ENCODE results near the gene NSRP1. TPM values are rescaled to one million over a fixed set of nuclear protein-coding genes. Genes with fewer than 3 reads are reported as not detected.
A peak's percentile ranks its signal among the peaks of the same experiment; 100 is the strongest.

The NSRP1 gene, protein sequence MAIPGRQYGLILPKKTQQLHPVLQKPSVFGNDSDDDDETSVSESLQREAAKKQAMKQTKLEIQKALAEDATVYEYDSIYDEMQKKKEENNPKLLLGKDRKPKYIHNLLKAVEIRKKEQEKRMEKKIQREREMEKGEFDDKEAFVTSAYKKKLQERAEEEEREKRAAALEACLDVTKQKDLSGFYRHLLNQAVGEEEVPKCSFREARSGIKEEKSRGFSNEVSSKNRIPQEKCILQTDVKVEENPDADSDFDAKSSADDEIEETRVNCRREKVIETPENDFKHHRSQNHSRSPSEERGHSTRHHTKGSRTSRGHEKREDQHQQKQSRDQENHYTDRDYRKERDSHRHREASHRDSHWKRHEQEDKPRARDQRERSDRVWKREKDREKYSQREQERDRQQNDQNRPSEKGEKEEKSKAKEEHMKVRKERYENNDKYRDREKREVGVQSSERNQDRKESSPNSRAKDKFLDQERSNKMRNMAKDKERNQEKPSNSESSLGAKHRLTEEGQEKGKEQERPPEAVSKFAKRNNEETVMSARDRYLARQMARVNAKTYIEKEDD
- 10 to 100 TPM; 18.7 to 33.5 (median 22.8) TPM for total RNA-seq

DNA sequence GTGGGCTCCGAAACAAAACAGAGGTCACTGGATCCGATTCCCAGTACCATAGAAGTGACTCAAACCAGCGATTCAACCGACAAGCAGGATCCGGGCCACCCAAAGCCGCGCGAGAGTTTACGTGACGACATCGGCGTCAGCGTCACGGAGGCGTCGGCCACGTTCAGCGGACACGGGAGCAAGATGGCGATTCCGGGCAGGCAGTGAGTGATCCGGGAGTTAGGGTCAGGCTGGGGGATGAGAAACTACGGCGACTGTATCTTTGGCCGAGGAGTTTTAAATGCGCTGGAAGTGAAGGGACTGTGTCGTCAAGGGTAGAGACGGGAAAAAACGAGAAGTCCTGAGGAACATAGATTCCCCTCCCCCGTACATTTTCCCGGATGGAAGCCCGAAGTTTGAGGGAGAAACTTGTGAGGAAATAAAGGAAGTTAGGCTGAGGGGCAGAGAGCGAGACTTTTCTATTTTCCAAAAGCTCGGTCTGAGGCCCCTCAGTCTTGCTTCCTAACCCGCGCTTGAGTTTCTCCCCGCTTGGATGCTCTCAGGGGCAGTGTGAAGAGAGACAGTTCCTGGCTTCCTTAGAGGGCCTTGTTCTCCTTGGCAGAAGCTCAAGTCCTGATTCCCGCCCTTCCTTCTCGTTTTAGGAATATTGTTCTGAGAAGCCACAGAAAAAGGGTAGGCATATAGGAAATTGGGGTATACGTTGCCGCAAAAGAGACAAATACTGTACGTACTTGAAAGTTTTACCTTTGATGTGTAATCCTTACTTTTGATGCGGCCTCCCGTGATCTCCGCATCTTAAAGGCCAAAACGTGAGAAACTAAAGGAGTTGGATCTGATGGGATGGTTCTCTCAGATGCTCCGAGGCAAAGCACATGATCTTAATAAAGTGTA is at the start of gene NSRP1:
NSRP1 (plus strand) TSS at position 156 of the 891 bp plus-strand sequence; CDS start at position 184, 28 bp downstream.
- Histone ChIP-seq H3K4me1 (peaks cover 35% of the 10 kb centered on the region), H3K36me3 (peaks cover 9% of the 10 kb centered on the region), H3K27me3 (no peaks in the 10 kb centered on the region), H3K27ac (peak within 1 kb of the TSS; percentile 98), H3K4me3 (peak within 1 kb of the TSS; percentile 75), H3K9me3 (no peaks in the 10 kb centered on the region)
- peak; percentile 94 to 97 (median 95) for TF ChIP-seq POLR2AphosphoS5 (IDR thresholded peaks at IDR 0.05)
- TF ChIP-seq CTCF (IDR thresholded peaks at IDR 0.05), result no peak
- TF ChIP-seq EP300 (IDR thresholded peaks at IDR 0.05), result no peak
- TF ChIP-seq POLR2A (IDR thresholded peaks at IDR 0.05), result peak; percentile 96 to 97
- peak; percentile 98 for DNase-seq (ENCODE audit: low spot score in 2 of 2)
- under 1% methylated on average over 32 of the region's 47 CpGs for whole genome bisulfite sequencing

DNA sequence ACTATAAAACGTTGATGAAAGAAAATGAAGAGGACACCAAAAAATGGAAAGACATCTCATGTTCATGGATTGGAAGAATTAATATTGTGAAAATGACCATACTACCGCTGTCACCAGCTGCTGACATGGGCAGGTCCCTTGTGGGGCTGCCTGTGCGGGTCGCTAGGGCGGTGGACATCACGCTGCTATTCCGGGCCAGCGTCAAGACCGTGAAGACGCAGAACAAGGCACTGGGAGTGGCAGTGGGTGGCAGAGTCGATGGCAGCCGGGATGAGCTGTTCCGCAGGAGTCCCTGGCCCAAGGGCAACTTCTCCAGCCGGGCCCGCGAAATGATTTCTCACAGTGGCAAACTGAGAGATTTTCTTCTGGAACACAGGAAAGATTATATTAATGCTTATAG is 48.2 kb upstream of the NSRP1 start:
- Histone ChIP-seq H3K27me3 (no peaks in the 10 kb centered on the region), H3K27ac (no peak overlapping the region), H3K4me1 (no peaks in the 10 kb centered on the region), H3K36me3 (no peaks in the 10 kb centered on the region), H3K9me3 (peaks cover 17% of the 10 kb centered on the region), H3K4me3 (no peak overlapping the region)
- 93% methylated on average over 16 of the region's 16 CpGs for WGBS
- TF ChIP-seq POLR2AphosphoS5 (IDR thresholded peaks at IDR 0.05) (no peak), EP300 (IDR thresholded peaks at IDR 0.05) (no peak), POLR2A (IDR thresholded peaks at IDR 0.05) (no peak)
- no peak for DNase-seq (ENCODE audit: low spot score in 2 of 2)

- H3K27me3 ChIP-seq, result peaks cover 4% of the 10 kb centered on the region
- H3K27ac ChIP-seq, result no peak overlapping the region
- H3K4me1 ChIP-seq, result no peaks in the 10 kb centered on the region
- no peak overlapping the region for H3K4me3 ChIP-seq
- H3K36me3 ChIP-seq, result no peaks in the 10 kb centered on the region
- TF ChIP-seq POLR2A (IDR thresholded peaks at IDR 0.05), result no peak
- TF ChIP-seq CTCF (IDR thresholded peaks at IDR 0.05), result no peak
- no peak for TF ChIP-seq POLR2AphosphoS5 (IDR thresholded peaks at IDR 0.05)
- no peak for TF ChIP-seq EP300 (IDR thresholded peaks at IDR 0.05)
- no peaks in the 10 kb centered on the region for H3K9me3 ChIP-seq
- 99% methylated on average over 2 of the region's 2 CpGs for WGBS
- no peak for DNase-seq (ENCODE audit: low spot score in 2 of 2)
Observed at GRCh38 chr17:30074254-30074653, 42.4 kb upstream of the NSRP1 start.

- no peaks in the 10 kb centered on the region for H3K36me3 ChIP-seq
- no peak overlapping the region for H3K4me3 ChIP-seq
- no peaks in the 10 kb centered on the region for H3K4me1 ChIP-seq
- 83% methylated on average over 2 of the region's 2 CpGs for WGBS
- peaks cover 4% of the 10 kb centered on the region for H3K27me3 ChIP-seq
- H3K27ac ChIP-seq, result no peak overlapping the region
- H3K9me3 ChIP-seq, result no peaks in the 10 kb centered on the region
- no peak for DNase-seq (ENCODE audit: low spot score in 2 of 2)
- TF ChIP-seq POLR2A (IDR thresholded peaks at IDR 0.05), result no peak
- TF ChIP-seq POLR2AphosphoS5 (IDR thresholded peaks at IDR 0.05), result no peak
- no peak for TF ChIP-seq CTCF (IDR thresholded peaks at IDR 0.05)
- TF ChIP-seq EP300 (IDR thresholded peaks at IDR 0.05), result no peak
Observed at GRCh38 chr17:30074730-30075129, 41.9 kb upstream of the NSRP1 start.

DNA sequence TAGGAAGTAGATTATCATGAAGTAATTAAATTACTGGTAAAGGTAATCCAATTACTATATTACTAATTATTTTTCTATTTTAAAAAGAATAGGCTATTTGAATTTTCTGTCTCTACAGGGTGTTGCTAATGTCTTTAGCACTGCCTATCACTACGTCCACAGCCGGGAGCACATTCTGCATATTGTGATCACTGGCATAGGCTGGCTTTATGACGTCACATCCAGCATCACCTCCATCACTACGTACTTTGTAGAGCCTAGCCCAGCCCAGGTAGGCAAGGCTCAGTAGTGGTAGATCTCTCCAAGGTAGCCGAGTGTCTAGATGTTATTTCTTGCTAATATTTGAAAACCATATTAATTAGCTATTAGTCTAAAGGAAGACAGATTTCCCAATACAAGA is 33.8 kb upstream of the NSRP1 start:
- H3K27me3 ChIP-seq, result peaks cover 10% of the 10 kb centered on the region
- WGBS, result 93% methylated on average over 5 of the region's 5 CpGs
- H3K4me1 ChIP-seq, result no peaks in the 10 kb centered on the region
- no peaks in the 10 kb centered on the region for H3K9me3 ChIP-seq
- no peak for DNase-seq (ENCODE audit: low spot score in 2 of 2)
- no peaks in the 10 kb centered on the region for H3K36me3 ChIP-seq
- H3K27ac ChIP-seq, result no peak overlapping the region
- no peak overlapping the region for H3K4me3 ChIP-seq
- TF ChIP-seq CTCF (IDR thresholded peaks at IDR 0.05), result no peak
- TF ChIP-seq POLR2A (IDR thresholded peaks at IDR 0.05), result no peak
- TF ChIP-seq EP300 (IDR thresholded peaks at IDR 0.05), result no peak
- no peak for TF ChIP-seq POLR2AphosphoS5 (IDR thresholded peaks at IDR 0.05)
